Retinal pigment epithelial cell (primary cell): ENCODE measurements around the gene SEZ6.

Experiments used
- DNase-seq: peaks from one replicate; pipeline ENCODE4 v3.0.0-alpha.2; 2010; ENCODE audit warnings: low read depth
- H3K4me3 ChIP-seq: 2 replicates; pipeline ENCODE4 v1.5.1; 2011; ENCODE audit warnings: mild to moderate bottlenecking, low read length, control low read depth, moderate library complexity
- TF ChIP-seq, protein P1 (sequence below): conservative IDR thresholded peaks from 2 replicates; pipeline ENCODE4 v1.5.1; 2011; ENCODE audit warnings: low read depth, low read length, control low read depth, inconsistent platforms

The SEZ6 gene

DNA sequence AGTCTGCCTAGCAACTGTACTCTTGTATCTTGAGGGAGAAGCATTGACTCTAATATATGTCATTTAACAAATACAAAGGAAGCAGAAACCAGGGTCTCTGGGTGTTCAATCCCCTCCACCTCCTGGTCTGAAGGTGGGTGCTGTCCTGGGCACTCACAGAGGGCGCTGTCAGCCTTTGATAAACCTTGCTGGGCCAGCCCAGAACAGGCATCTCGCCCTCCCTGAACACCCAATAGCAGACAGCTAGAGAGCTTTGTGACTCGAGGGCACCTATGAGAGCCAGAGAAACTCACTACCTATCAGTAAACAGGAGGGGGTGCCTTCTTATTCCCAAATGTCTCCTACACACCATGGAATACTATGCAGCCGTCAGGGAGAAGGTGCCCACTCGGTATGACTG lies 30.8 kb upstream of the SEZ6 start:
- no peak overlapping the region for H3K4me3 ChIP-seq
- TF ChIP-seq, protein P1, sequence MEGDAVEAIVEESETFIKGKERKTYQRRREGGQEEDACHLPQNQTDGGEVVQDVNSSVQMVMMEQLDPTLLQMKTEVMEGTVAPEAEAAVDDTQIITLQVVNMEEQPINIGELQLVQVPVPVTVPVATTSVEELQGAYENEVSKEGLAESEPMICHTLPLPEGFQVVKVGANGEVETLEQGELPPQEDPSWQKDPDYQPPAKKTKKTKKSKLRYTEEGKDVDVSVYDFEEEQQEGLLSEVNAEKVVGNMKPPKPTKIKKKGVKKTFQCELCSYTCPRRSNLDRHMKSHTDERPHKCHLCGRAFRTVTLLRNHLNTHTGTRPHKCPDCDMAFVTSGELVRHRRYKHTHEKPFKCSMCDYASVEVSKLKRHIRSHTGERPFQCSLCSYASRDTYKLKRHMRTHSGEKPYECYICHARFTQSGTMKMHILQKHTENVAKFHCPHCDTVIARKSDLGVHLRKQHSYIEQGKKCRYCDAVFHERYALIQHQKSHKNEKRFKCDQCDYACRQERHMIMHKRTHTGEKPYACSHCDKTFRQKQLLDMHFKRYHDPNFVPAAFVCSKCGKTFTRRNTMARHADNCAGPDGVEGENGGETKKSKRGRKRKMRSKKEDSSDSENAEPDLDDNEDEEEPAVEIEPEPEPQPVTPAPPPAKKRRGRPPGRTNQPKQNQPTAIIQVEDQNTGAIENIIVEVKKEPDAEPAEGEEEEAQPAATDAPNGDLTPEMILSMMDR = no peak
- no peak for DNase-seq

DNA sequence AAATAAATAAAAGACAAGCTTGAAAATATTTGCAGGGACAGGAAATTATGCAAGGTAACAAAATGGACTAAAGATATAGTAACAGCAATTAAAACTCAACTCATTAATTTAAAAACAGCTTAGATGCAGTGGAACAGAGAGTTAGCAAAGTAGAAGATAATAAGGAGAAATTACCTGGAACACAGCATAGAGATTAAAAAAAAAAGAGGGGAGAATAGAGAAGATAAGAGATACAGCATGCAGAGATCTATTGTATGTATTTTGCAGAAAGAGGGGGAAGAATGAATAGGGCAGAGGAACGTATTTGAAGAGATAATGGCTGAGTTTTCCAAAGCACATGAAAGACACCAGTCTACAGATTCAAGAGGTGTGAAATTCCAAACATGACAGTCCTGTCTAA lies 28.7 kb upstream of the SEZ6 start:
- TF ChIP-seq, protein P1 = no peak
- H3K4me3 ChIP-seq = no peak overlapping the region
- DNase-seq = no peak

DNA sequence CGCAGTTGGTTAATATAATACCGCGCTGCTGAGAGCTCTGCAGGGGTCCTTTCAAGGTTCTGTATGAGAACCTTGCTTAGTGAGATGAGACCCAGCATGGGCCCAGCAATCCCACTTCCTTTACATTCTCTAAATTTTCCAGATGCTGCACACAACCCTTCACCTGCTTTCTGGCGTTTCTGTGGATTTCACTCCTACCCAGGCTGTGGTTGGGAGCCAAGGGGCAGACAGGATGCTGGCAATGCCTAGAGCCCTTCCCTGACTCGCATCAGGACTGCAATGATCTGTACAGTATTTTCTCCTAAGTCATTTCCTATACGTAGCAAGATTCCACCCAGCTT lies 27.0 kb upstream of the SEZ6 start:
- H3K4me3 ChIP-seq = no peak overlapping the region
- DNase-seq = no peak
- TF ChIP-seq, protein P1 = no peak

DNA sequence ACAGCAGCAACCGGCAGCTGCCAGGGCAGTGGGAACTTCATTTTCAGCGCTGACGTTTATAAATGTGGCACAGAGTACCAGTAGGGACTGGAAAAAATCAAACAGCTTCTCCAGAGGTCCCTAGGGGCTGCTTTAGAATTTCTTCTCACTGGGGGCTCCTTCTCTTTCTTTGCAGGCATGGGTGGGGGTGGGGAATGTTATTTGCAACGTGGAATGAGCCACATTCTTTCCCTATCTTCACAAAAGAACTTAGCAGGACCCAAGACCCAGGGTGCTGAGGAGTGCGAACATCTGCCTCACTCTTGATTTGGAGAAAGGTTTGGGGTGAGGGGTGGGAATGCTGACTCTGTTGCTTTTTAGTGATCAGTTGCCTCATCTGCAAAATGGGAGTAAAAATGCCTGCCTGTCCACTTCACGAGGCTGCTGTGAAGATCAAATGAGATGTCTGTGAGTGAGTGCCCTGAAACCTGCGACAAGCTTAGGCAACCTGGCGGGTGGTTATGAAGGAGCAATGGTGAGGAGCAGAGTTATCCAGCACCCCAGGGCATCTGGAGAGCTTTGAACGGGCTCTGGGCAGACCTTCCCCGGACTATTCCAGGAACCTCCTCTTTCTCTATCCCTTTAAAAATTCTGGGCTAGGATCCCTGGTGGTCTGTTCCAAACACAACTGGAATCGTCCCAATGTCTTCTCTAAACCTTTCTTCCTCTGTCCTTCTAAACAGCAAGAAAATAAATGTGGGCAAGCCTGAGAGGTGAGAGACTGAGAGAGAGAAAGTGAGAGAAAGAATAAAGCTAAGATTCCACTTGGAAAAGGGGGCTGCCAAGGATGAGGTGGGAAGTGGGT lies 26.4 kb upstream of the SEZ6 start:
- H3K4me3 ChIP-seq = no peak overlapping the region

DNA sequence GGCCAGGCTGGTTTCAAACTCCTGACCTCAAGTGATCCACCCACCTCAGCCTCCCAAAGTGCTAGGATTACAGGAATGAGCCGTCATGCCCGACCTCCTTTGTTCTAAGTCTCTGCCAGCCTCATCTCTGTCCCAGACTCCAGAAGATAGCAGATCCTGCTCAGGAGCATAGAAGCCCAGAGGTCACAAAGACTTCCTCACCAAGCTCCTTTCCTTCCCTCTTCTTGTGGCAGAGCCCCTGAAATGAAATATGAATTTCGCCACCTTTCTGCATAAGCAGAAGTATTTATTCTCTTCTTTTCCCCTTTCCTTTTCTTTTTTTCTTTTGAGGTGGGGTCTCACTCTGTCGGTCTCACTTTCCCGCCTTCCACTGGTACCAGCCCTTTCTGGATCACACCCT lies 25.7 kb upstream of the SEZ6 start:
- no peak for DNase-seq
- TF ChIP-seq, protein P1 = no peak
- H3K4me3 ChIP-seq = no peak overlapping the region

More for the DNA sequence above, 26.4 kb upstream of the SEZ6 start:
- TF ChIP-seq, protein P1 = no peak
- DNase-seq = no peak

DNA sequence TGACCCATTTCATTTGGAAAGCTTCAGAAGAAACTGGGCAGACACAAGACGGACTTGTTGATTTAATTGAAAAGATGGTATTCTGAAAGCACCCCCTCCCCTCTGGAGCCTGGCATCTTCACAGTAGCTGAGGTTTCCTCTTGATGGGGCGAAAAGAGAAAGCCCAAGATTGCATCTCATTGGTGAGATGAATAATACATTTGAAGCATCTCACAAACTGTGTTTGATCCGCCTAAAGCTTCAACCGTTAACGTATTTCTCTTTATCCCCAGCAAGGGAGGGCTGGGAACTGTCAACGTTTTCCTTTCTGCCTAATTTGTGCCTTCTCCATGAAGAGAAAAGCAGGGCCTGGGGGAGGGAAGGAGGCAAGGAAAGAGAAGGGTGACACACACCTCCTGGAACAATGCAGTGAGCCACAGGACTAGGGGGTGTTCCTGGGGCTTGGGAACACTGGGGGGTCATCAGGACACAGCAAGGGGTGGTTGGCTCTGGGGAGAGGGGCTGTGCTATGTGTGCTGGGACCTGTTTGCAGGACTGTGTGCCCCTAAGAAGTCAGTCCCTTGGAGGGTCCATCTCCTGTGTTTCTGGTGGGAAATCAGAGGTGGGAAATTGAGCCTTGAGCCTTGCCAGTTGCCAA lies 18.6 kb upstream of the SEZ6 start:
- TF ChIP-seq, protein P1 = no peak
- no peak overlapping the region for H3K4me3 ChIP-seq
- DNase-seq = no peak

- DNase-seq = no peak
- TF ChIP-seq, protein P1 = no peak
- no peak overlapping the region for H3K4me3 ChIP-seq
Measured at GRCh38 chr17:29022074-29022473, 16.2 kb upstream of the SEZ6 start.
